ENCODE measurements around the gene HDHD5. TPM values are rescaled to one million over a fixed set of nuclear protein-coding genes. Genes with fewer than 3 reads are reported as not detected.

Gene HDHD5
- polyA plus RNA-seq, 1 donor from 2014 or later, result 91.3 TPM

DNA sequence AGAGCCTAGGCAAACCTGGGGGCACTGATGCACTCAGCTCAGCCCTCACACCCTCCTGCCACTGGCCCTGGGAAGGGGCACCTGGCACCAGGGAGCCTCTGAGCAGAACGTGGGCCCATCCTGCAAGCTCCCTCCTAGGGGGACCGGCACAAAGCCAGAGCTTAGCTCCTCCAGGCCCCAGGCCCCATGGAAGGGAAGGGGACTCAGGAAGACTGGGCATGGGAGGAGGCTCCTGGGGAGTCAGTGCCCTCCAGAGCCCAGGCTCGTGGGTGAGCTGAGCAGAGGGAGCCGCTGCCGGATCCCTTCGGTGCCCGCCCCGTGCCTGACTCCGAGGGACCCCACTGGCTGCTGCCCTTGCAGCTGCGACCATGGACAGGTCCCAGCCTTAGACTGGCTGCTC, 31.6 kb upstream of the HDHD5 start:
- Histone ChIP-seq H3K9me3 (ENCODE audit: low read length) (no peaks in the 10 kb centered on the region), H4K20me1 (ENCODE audit: insufficient read depth) (no peaks in the 10 kb centered on the region), H2AFZ (ENCODE audit: low read depth, low read length) (no peak overlapping the region), H3K27ac (ENCODE audit: low read length) (no peak overlapping the region), H3K9ac (ENCODE audit: low read length) (no peak overlapping the region), H3K79me2 (replicated peaks; ENCODE audit: insufficient read depth, low read length) (no peaks in the 10 kb centered on the region), H3K36me3 (ENCODE audit: insufficient read depth, low read length) (no peaks in the 10 kb centered on the region), H3K4me2 (ENCODE audit: low read length) (no peak overlapping the region), H3F3A (ENCODE audit: insufficient read depth, low read length, poor library complexity, severe bottlenecking) (no peaks in the 10 kb centered on the region), H3K4me3 (ENCODE audit: low read length) (no peak overlapping the region), H3K27me3 (ENCODE audit: insufficient read depth, low read depth, low read length) (no peaks in the 10 kb centered on the region), H3K9me2 (ENCODE audit: insufficient read depth, low read length) (no peaks in the 10 kb centered on the region)
- TF ChIP-seq POLR2AphosphoS5 (IDR thresholded peaks at IDR 0.05) (no peak), EP300 (conservative IDR thresholded peaks at IDR 0.05; ENCODE audit: poor library complexity, severe bottlenecking) (no peak), EZH2 (IDR thresholded peaks at IDR 0.05; ENCODE audit: borderline replicate concordance, insufficient read depth, low read length, poor library complexity, severe bottlenecking) (no peak), SMC3 (conservative IDR thresholded peaks at IDR 0.05; ENCODE audit: poor library complexity) (no peak), RAD21 (conservative IDR thresholded peaks at IDR 0.05) (no peak), MXI1 (conservative IDR thresholded peaks at IDR 0.05; ENCODE audit: poor library complexity, severe bottlenecking) (no peak), TAF1 (IDR thresholded peaks at IDR 0.05; ENCODE audit: low read depth) (no peak)
- TF ChIP-seq, protein P1, sequence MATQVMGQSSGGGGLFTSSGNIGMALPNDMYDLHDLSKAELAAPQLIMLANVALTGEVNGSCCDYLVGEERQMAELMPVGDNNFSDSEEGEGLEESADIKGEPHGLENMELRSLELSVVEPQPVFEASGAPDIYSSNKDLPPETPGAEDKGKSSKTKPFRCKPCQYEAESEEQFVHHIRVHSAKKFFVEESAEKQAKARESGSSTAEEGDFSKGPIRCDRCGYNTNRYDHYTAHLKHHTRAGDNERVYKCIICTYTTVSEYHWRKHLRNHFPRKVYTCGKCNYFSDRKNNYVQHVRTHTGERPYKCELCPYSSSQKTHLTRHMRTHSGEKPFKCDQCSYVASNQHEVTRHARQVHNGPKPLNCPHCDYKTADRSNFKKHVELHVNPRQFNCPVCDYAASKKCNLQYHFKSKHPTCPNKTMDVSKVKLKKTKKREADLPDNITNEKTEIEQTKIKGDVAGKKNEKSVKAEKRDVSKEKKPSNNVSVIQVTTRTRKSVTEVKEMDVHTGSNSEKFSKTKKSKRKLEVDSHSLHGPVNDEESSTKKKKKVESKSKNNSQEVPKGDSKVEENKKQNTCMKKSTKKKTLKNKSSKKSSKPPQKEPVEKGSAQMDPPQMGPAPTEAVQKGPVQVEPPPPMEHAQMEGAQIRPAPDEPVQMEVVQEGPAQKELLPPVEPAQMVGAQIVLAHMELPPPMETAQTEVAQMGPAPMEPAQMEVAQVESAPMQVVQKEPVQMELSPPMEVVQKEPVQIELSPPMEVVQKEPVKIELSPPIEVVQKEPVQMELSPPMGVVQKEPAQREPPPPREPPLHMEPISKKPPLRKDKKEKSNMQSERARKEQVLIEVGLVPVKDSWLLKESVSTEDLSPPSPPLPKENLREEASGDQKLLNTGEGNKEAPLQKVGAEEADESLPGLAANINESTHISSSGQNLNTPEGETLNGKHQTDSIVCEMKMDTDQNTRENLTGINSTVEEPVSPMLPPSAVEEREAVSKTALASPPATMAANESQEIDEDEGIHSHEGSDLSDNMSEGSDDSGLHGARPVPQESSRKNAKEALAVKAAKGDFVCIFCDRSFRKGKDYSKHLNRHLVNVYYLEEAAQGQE (IDR thresholded peaks at IDR 0.05; ENCODE audit: borderline replicate concordance), result no peak
- TF ChIP-seq, protein P2, sequence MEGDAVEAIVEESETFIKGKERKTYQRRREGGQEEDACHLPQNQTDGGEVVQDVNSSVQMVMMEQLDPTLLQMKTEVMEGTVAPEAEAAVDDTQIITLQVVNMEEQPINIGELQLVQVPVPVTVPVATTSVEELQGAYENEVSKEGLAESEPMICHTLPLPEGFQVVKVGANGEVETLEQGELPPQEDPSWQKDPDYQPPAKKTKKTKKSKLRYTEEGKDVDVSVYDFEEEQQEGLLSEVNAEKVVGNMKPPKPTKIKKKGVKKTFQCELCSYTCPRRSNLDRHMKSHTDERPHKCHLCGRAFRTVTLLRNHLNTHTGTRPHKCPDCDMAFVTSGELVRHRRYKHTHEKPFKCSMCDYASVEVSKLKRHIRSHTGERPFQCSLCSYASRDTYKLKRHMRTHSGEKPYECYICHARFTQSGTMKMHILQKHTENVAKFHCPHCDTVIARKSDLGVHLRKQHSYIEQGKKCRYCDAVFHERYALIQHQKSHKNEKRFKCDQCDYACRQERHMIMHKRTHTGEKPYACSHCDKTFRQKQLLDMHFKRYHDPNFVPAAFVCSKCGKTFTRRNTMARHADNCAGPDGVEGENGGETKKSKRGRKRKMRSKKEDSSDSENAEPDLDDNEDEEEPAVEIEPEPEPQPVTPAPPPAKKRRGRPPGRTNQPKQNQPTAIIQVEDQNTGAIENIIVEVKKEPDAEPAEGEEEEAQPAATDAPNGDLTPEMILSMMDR (IDR thresholded peaks at IDR 0.05; ENCODE audit: poor library complexity, severe bottlenecking), result no peak

DNA sequence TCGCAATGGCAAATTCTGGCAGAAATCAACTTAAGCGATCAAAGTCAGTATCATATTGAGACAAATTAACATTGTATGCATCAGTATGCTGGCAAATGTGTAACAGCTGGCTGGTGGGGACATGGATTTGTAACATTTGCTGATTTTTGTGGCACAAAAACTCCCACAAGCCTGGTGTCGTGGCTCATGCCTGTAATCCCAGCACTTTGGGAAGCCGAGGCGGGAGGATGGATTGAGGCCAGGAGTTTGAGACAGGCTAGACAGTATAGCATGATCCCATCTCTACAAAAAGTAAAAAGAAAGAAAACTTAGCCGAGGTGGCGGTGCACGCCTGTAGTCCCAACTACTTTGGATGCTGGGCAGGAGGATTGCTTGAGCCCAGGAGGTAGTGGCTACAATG, 17.6 kb upstream of the HDHD5 start:
- H3K9ac ChIP-seq (ENCODE audit: low read length), result no peak overlapping the region
- no peak overlapping the region for H3K4me2 ChIP-seq (ENCODE audit: low read length)
- no peaks in the 10 kb centered on the region for H3K79me2 ChIP-seq (replicated peaks; ENCODE audit: insufficient read depth, low read length)
- no peak overlapping the region for H3K4me3 ChIP-seq (ENCODE audit: low read length)
- H3K27ac ChIP-seq (ENCODE audit: low read length), result no peak overlapping the region
- H2AFZ ChIP-seq (ENCODE audit: low read depth, low read length), result no peak overlapping the region
- H3K9me2 ChIP-seq (ENCODE audit: insufficient read depth, low read length), result no peaks in the 10 kb centered on the region
- H3K36me3 ChIP-seq (ENCODE audit: insufficient read depth, low read length), result no peaks in the 10 kb centered on the region
- no peaks in the 10 kb centered on the region for H3F3A ChIP-seq (ENCODE audit: insufficient read depth, low read length, poor library complexity, severe bottlenecking)
- H3K9me3 ChIP-seq (ENCODE audit: low read length), result no peaks in the 10 kb centered on the region
- no peak for TF ChIP-seq MXI1 (conservative IDR thresholded peaks at IDR 0.05; ENCODE audit: poor library complexity, severe bottlenecking)
- TF ChIP-seq, protein P2 (IDR thresholded peaks at IDR 0.05; ENCODE audit: poor library complexity, severe bottlenecking), result no peak
- TF ChIP-seq EP300 (conservative IDR thresholded peaks at IDR 0.05; ENCODE audit: poor library complexity, severe bottlenecking), result no peak
- no peak for TF ChIP-seq POLR2AphosphoS5 (IDR thresholded peaks at IDR 0.05)
- no peak for TF ChIP-seq TAF1 (IDR thresholded peaks at IDR 0.05; ENCODE audit: low read depth)
- TF ChIP-seq SMC3 (conservative IDR thresholded peaks at IDR 0.05; ENCODE audit: poor library complexity), result no peak
- TF ChIP-seq EZH2 (IDR thresholded peaks at IDR 0.05; ENCODE audit: borderline replicate concordance, insufficient read depth, low read length, poor library complexity, severe bottlenecking), result no peak
- no peak for TF ChIP-seq RAD21 (conservative IDR thresholded peaks at IDR 0.05)
- TF ChIP-seq, protein P1 (IDR thresholded peaks at IDR 0.05; ENCODE audit: borderline replicate concordance), result no peak
- H4K20me1 ChIP-seq (ENCODE audit: insufficient read depth), result no peaks in the 10 kb centered on the region
- no peaks in the 10 kb centered on the region for H3K27me3 ChIP-seq (ENCODE audit: insufficient read depth, low read depth, low read length)

All from neural cell (in vitro differentiated cells).